K562 treated with DMSO at 1 percent for 12 hours (cell line): Measurements from ENCODE around the gene HIVEP3. TPM values are rescaled to one million over a fixed set of nuclear protein-coding genes. Genes with fewer than 3 reads are reported as not detected.

Experiments
- total RNA-seq: library from RNA; unstranded; fragments of 300-600 nt; gene quantifications from 2 replicates; pipeline ENCODE4 v1.2.3, GENCODE V29; 2022; ENCODE audit not compliant: insufficient read depth

The HIVEP3 gene
- total RNA-seq = 0.45 and 2.6 TPM in 2 replicates

GRCh38 chr1:41918450-41919043 lies at the start of gene HIVEP3:
Gene HIVEP3, minus strand, starts transcription at chr1:41918922.

GRCh38 chr1:41484402-41485241 lies 434.1 kb downstream of the HIVEP3 start, which contains the start of gene EDN2:
Gene EDN2, minus strand, starts transcription at chr1:41484683. Its CDS starts 82 bp downstream, at chr1:41484601.

Other genes with a start within 250 kb of the HIVEP3 start
- gene GUCA2B, start 234.5 kb upstream of the HIVEP3 start, total RNA-seq = not detected in 2 replicates
- not detected in 2 replicates for gene GUCA2A, start 245.8 kb upstream of the HIVEP3 start, total RNA-seq